HCT116 (cell line): ENCODE data around the gene ZBTB21. TPM values are rescaled to one million over a fixed set of nuclear protein-coding genes. Genes with fewer than 3 reads are reported as not detected.

Source experiments
- ATAC-seq: fragments of 200-7000 bp; cut with Tn5 transposase; 2 replicates; pipeline ENCODE4 v1.9.1; 2020; ENCODE audit warnings: mild to moderate bottlenecking, moderate library complexity
- BruUV-seq: library from RNA; stranded (reverse); fragments of 400-500 nt; replicated peaks from 2 replicates; lab custom pipeline; 2021; lab: Mats Ljungman, UMichigan
- CTCF ChIA-PET: fragments of 300-600 bp; sonication (Branson Sonifier 250); formaldehyde crosslinking; loops from one replicate; lab custom pipeline; 2021; ENCODE audit warnings: antibody characterized with exemption; lab: Charles Lee
- POLR2A ChIA-PET: fragments of 300-600, 350-600 bp; sonication (Branson Sonifier 250); formaldehyde crosslinking; loops from one replicate; lab custom pipeline; 2021; ENCODE audit warnings: antibody characterized with exemption; lab: Charles Lee
- RAD21 ChIA-PET, 2 experiments: fragments of 300-600 bp; sonication (Branson Sonifier 250); formaldehyde crosslinking; loops; one replicate each; lab custom pipeline; 2023; ENCODE audit warnings: low total read pairs in 2 of 2; ENCODE audit not compliant: uncharacterized antibody in 2 of 2, unreplicated experiment in 2 of 2, low non-redundant PET in 1 of 2; lab: Charles Lee
- DNase-seq: peaks from one replicate; pipeline ENCODE4 v3.0.0-alpha.2; 2010; ENCODE audit warnings: low read depth, low spot score
- H2AFZ ChIP-seq: fragments of 200-600 bp; shearing (Covaris generic), sonication (generic); 2 replicates; pipeline ENCODE4 v1.6.1; 2017; ENCODE audit warnings: low read depth, mixed run types, mixed read lengths, antibody characterized with exemption, low read length; ENCODE audit not compliant: poor library complexity, severe bottlenecking
- H3K27ac ChIP-seq: 2 replicates; pipeline ENCODE4 v1.5.1; 2012; ENCODE audit warnings: low read depth, low read length
- H3K27me3 ChIP-seq: fragments of 200-600 bp; sonication (generic); 2 replicates; pipeline ENCODE4 v1.6.1; 2016; ENCODE audit warnings: mixed run types, low read length, mixed read lengths; ENCODE audit not compliant: insufficient read depth
- H3K36me3 ChIP-seq, 2 experiments: fragments of 200-500 bp in 1 of 2; fragments of 200-600 bp in 1 of 2; sonication (Bioruptor generic) in 1 of 2; sonication (generic) in 1 of 2; 2 replicates each; pipeline versions ENCODE4 v1.5.1 to v1.6.1; 2014 to 2016; ENCODE audit warnings: low read length in 2 of 2, inconsistent platforms in 1 of 2, mixed read lengths in 1 of 2, mixed run types in 1 of 2; ENCODE audit not compliant: insufficient read depth in 2 of 2, control insufficient read depth in 1 of 2
- H3K4me1 ChIP-seq, 2 experiments: fragments of 200-600 bp in 1 of 2; sonication (generic) in 1 of 2; 2 replicates each; pipeline versions ENCODE4 v1.5.1 to v1.6.1; 2012 to 2017; ENCODE audit warnings: low read length in 2 of 2, inconsistent platforms in 1 of 2, mild to moderate bottlenecking in 1 of 2, mixed read lengths in 1 of 2, mixed run types in 1 of 2, moderate library complexity in 1 of 2; ENCODE audit not compliant: insufficient read depth in 2 of 2, control insufficient read depth in 1 of 2
- H3K4me2 ChIP-seq: fragments of 200-600 bp; sonication (generic); 2 replicates; pipeline ENCODE4 v1.6.1; 2017; ENCODE audit warnings: mixed run types, low read length, mixed read lengths
- H3K4me3 ChIP-seq, 2 experiments: fragments of 200-600 bp in 1 of 2; sonication (generic) in 1 of 2; replicated peaks in 1 of 2; 2 replicates each; pipeline ENCODE4 v1.5.1; 2011 to 2016; ENCODE audit warnings: low read length in 2 of 2, control low read depth in 1 of 2, low read depth in 1 of 2, mild to moderate bottlenecking in 1 of 2, mixed read lengths in 1 of 2, mixed run types in 1 of 2
- H3K79me2 ChIP-seq: fragments of 200-600 bp; sonication (generic); 2 replicates; pipeline ENCODE4 v1.6.1; 2017; ENCODE audit warnings: mild to moderate bottlenecking, mixed run types, low read length, moderate library complexity, mixed read lengths; ENCODE audit not compliant: insufficient read depth
- H3K9ac ChIP-seq: fragments of 200-600 bp; sonication (generic); 2 replicates; pipeline ENCODE4 v1.6.1; 2016; ENCODE audit warnings: low read length, mixed read lengths
- H3K9me2 ChIP-seq: fragments of 200-600 bp; sonication (generic), shearing (Covaris generic); 2 replicates; pipeline ENCODE4 v1.6.1; 2017; ENCODE audit warnings: mixed run types, mild to moderate bottlenecking, moderate library complexity; ENCODE audit not compliant: insufficient read depth
- H3K9me3 ChIP-seq, 2 experiments: fragments of 200-500 bp in 1 of 2; fragments of 200-600 bp in 1 of 2; sonication (Bioruptor generic) in 1 of 2; sonication (generic) in 1 of 2; 2 replicates each; pipeline ENCODE4 v1.6.1; 2014 to 2017; ENCODE audit warnings: low read length in 2 of 2, mixed read lengths in 2 of 2, inconsistent platforms in 1 of 2, low read depth in 1 of 2, mild to moderate bottlenecking in 1 of 2, mixed run types in 1 of 2, moderate library complexity in 1 of 2; ENCODE audit not compliant: control insufficient read depth in 1 of 2, insufficient read depth in 1 of 2
- H4K20me1 ChIP-seq: fragments of 200-600 bp; sonication (generic), shearing (Covaris generic); 2 replicates; pipeline ENCODE4 v1.6.1; 2017; ENCODE audit warnings: mixed run types, mild to moderate bottlenecking, moderate library complexity; ENCODE audit not compliant: insufficient read depth
- CEBPB ChIP-seq: IDR thresholded peaks from 2 replicates; pipeline ENCODE4 v1.6.1; 2012; ENCODE audit warnings: low read depth
- EGR1 ChIP-seq: IDR thresholded peaks from 2 replicates; pipeline ENCODE4 v1.6.1; 2012; ENCODE audit warnings: low read depth
- ELF1 ChIP-seq: IDR thresholded peaks from 2 replicates; pipeline ENCODE4 v1.6.1; 2012; ENCODE audit warnings: low read depth, borderline replicate concordance
- EZH2phosphoT487 ChIP-seq: fragments of 200-600 bp; IDR thresholded peaks from 2 replicates; pipeline ENCODE4 v1.6.1; 2018; ENCODE audit warnings: antibody characterized with exemption, borderline replicate concordance
- FOSL1 ChIP-seq: IDR thresholded peaks from 2 replicates; pipeline ENCODE4 v1.6.1; 2012; ENCODE audit warnings: low read depth
- JUND ChIP-seq: IDR thresholded peaks from 2 replicates; pipeline ENCODE4 v1.6.1; 2012
- POLR2A ChIP-seq: IDR thresholded peaks from 2 replicates; pipeline ENCODE4 v1.7.0; 2011; ENCODE audit warnings: borderline replicate concordance; ENCODE audit not compliant: insufficient read depth, insufficient read length; ENCODE audit errors: extremely low read depth
- POLR2AphosphoS5 ChIP-seq: IDR thresholded peaks from 2 replicates; pipeline ENCODE4 v1.6.1; 2011; ENCODE audit warnings: mild to moderate bottlenecking, low read depth, low read length, moderate library complexity
- RAD21 ChIP-seq: IDR thresholded peaks from 2 replicates; pipeline ENCODE4 v1.6.1; 2012; ENCODE audit warnings: low read depth, mild to moderate bottlenecking
- SIN3A ChIP-seq: IDR thresholded peaks from 2 replicates; pipeline ENCODE4 v1.6.1; 2012; ENCODE audit warnings: low read depth
- SP1 ChIP-seq: IDR thresholded peaks from 2 replicates; pipeline ENCODE4 v1.6.1; 2012; ENCODE audit warnings: low read depth
- SRF ChIP-seq: IDR thresholded peaks from 2 replicates; pipeline ENCODE4 v1.6.1; 2012; ENCODE audit warnings: low read depth
- TCF7L2 ChIP-seq: IDR thresholded peaks from 2 replicates; pipeline ENCODE4 v1.7.0; 2011; ENCODE audit warnings: borderline replicate concordance, inconsistent platforms; ENCODE audit not compliant: insufficient read depth, insufficient read length; ENCODE audit errors: extremely low read depth
- YY1 ChIP-seq: IDR thresholded peaks from 2 replicates; pipeline ENCODE4 v1.6.1; 2011; ENCODE audit warnings: low read length, low read depth, moderate library complexity, mild to moderate bottlenecking; ENCODE audit not compliant: insufficient replicate concordance; ENCODE audit errors: extremely low read depth
- ZFX ChIP-seq: fragments of 450-650 bp; IDR thresholded peaks from 2 replicates; pipeline ENCODE4 v1.6.1; 2017
- ZNF274 ChIP-seq: fragments of 200-500 bp; sonication (Bioruptor generic); IDR thresholded peaks from 2 replicates; pipeline ENCODE4 v1.6.1; 2014; ENCODE audit warnings: mild to moderate bottlenecking, low read depth, low read length, inconsistent platforms
- intact Hi-C: fragments of 100-400 bp; cut with micrococcal nuclease; formaldehyde crosslinking; loops from 2 replicates; pipeline ENCODE4 v1.10.0; 2022
- total RNA-seq: library from RNA; stranded (reverse); gene quantifications from one replicate; pipeline ENCODE4 v1.2.1, GENCODE V29; 2021; ENCODE audit not compliant: unreplicated experiment
- TF ChIP-seq, protein P1 (sequence below): IDR thresholded peaks from 2 replicates; pipeline ENCODE4 v1.6.1; 2012
- TF ChIP-seq, protein P2 (sequence below): IDR thresholded peaks from 2 replicates; pipeline ENCODE4 v1.6.1; 2012; ENCODE audit warnings: low read depth
- TF ChIP-seq, protein P3 (sequence below): IDR thresholded peaks from 2 replicates; pipeline ENCODE4 v1.6.1; 2011; ENCODE audit warnings: mild to moderate bottlenecking, low read length, moderate library complexity; ENCODE audit not compliant: insufficient replicate concordance; ENCODE audit errors: extremely low read depth
- TF ChIP-seq, protein P4 (sequence below): IDR thresholded peaks from 2 replicates; pipeline ENCODE4 v1.6.1; 2012

ZBTB21 gene
- total RNA-seq, 1 experiment from 2014 or later: 28.7 TPM

DNA sequence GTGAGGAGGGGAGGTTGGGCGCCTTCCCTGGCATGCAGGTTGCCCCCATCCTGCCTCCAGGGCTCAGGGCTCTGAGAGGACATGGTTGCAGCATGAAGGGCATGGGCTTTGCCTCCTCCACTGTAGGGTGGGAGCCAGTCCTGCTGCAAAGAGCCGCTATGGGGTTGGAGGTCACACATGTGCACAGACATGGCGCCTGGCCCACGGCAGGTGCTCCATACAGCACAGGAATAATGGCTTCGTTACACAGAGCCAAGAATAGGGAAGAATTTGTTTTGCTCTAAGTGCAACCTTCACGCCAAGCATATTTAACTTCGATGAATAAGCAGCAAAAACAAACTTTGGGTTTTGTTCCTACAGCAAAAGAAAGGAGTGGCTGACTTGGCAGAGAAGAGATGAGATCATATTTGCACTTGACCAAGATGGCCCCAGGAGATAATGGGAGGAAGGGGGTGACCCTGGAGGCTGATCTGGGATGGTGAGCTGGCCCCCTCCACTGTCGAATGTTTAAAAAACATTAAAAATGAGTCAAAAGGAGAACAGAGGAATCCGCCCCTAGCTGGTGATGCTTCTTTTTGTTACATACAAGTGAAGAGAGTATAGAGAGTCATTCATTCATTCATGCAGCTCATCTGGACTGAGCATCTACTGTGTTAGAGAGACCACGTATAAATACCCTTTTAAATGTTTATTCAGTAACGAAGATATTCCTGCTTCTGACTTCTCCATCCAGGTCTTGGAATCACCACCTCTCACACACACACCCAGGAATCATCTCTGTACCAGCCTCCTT is 43.9 kb downstream of the ZBTB21 start:
- no peak overlapping the region for H3K9ac ChIP-seq
- no peak overlapping the region for H3K27ac ChIP-seq
- H4K20me1 ChIP-seq: no peaks in the 10 kb centered on the region
- POLR2A ChIA-PET: no interaction called here
- no peaks in the 10 kb centered on the region for H3K79me2 ChIP-seq
- no peaks in the 10 kb centered on the region for H3K9me3 ChIP-seq
- intact Hi-C loops: no loop called here
- no peak overlapping the region for H3K4me3 ChIP-seq
- TF ChIP-seq ZNF274: no peak
- TF ChIP-seq JUND: no peak
- TF ChIP-seq FOSL1: no peak
- no peak for TF ChIP-seq CEBPB
- no peak for TF ChIP-seq EZH2phosphoT487
- TF ChIP-seq TCF7L2: no peak
- no peak for TF ChIP-seq EGR1
- TF ChIP-seq, protein P1, sequence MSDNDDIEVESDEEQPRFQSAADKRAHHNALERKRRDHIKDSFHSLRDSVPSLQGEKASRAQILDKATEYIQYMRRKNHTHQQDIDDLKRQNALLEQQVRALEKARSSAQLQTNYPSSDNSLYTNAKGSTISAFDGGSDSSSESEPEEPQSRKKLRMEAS: no peak
- TF ChIP-seq POLR2A: no peak
- TF ChIP-seq, protein P2, sequence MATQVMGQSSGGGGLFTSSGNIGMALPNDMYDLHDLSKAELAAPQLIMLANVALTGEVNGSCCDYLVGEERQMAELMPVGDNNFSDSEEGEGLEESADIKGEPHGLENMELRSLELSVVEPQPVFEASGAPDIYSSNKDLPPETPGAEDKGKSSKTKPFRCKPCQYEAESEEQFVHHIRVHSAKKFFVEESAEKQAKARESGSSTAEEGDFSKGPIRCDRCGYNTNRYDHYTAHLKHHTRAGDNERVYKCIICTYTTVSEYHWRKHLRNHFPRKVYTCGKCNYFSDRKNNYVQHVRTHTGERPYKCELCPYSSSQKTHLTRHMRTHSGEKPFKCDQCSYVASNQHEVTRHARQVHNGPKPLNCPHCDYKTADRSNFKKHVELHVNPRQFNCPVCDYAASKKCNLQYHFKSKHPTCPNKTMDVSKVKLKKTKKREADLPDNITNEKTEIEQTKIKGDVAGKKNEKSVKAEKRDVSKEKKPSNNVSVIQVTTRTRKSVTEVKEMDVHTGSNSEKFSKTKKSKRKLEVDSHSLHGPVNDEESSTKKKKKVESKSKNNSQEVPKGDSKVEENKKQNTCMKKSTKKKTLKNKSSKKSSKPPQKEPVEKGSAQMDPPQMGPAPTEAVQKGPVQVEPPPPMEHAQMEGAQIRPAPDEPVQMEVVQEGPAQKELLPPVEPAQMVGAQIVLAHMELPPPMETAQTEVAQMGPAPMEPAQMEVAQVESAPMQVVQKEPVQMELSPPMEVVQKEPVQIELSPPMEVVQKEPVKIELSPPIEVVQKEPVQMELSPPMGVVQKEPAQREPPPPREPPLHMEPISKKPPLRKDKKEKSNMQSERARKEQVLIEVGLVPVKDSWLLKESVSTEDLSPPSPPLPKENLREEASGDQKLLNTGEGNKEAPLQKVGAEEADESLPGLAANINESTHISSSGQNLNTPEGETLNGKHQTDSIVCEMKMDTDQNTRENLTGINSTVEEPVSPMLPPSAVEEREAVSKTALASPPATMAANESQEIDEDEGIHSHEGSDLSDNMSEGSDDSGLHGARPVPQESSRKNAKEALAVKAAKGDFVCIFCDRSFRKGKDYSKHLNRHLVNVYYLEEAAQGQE: no peak
- no peak for TF ChIP-seq POLR2AphosphoS5
- no peak for TF ChIP-seq ZFX
- no peak for TF ChIP-seq YY1
- no peak for TF ChIP-seq SP1
- TF ChIP-seq SRF: no peak
- TF ChIP-seq, protein P3, sequence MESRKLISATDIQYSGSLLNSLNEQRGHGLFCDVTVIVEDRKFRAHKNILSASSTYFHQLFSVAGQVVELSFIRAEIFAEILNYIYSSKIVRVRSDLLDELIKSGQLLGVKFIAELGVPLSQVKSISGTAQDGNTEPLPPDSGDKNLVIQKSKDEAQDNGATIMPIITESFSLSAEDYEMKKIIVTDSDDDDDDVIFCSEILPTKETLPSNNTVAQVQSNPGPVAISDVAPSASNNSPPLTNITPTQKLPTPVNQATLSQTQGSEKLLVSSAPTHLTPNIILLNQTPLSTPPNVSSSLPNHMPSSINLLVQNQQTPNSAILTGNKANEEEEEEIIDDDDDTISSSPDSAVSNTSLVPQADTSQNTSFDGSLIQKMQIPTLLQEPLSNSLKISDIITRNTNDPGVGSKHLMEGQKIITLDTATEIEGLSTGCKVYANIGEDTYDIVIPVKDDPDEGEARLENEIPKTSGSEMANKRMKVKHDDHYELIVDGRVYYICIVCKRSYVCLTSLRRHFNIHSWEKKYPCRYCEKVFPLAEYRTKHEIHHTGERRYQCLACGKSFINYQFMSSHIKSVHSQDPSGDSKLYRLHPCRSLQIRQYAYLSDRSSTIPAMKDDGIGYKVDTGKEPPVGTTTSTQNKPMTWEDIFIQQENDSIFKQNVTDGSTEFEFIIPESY: no peak
- no peak for TF ChIP-seq ELF1
- TF ChIP-seq, protein P4, sequence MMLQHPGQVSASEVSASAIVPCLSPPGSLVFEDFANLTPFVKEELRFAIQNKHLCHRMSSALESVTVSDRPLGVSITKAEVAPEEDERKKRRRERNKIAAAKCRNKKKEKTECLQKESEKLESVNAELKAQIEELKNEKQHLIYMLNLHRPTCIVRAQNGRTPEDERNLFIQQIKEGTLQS: no peak
- TF ChIP-seq SIN3A: no peak
- no peak for TF ChIP-seq RAD21
- TF ChIP-seq, all 23 proteins: peak for 0
- DNase-seq: no peak
- no peaks in the 10 kb centered on the region for H3K36me3 ChIP-seq
- RAD21 ChIA-PET: no interaction called here
- BruUV-seq: no TSS peak
- CTCF ChIA-PET: no interaction called here
- H3K4me2 ChIP-seq: no peak overlapping the region
- ATAC-seq: no peak
- H3K9me2 ChIP-seq: no peaks in the 10 kb centered on the region
- H3K27me3 ChIP-seq: no peaks in the 10 kb centered on the region
- no peaks in the 10 kb centered on the region for H3K4me1 ChIP-seq
- H2AFZ ChIP-seq: no peak overlapping the region
